Measurements from ENCODE around the gene MVB12A. TPM values are rescaled to one million over a fixed set of nuclear protein-coding genes. Genes with fewer than 3 reads are reported as not detected.

The MVB12A gene
- polyA plus RNA-seq, 4 donors: 57.5 to 117 (median 78.1) TPM

DNA sequence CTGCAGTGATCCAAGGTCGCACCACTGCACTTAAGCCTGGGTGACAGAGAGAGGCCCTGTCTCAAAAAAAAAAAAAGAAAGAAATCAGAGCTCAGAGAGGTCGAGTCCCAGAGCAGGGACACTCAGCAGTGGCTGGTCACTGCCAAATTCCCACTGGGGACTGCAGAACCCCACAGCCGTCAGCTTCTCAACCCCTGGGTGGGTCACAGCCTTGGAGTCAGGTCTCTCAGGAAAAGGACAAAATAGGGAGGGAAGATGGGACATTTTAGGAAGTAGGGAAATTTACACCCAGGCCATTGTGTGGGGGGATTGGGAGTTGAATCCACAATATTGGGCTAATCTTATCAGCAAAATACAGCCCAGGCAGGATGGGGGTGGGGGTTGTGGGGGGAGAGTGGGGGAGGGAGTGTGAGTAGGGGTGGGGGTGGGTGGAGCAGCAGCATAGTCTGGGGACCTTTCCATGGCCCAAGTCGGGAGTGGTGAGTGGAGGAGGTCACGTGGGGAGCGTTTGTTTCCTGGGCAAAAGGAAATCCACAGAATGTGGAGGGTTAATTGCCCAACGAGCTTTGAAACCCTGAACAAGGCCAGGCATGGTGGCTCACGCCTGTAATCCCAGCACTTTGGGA lies 20.8 kb upstream of the MVB12A start:
- DNase-seq (no peak), FAIRE-seq (no peak)
- Histone ChIP-seq H3K9me3 (ENCODE audit: control insufficient read depth in 2 of 2, insufficient read depth in 1 of 2, low read depth in 1 of 2, low read length in 1 of 2) (no peaks in the 10 kb centered on the region), H3K4me3 (ENCODE audit: low read depth in 1 of 3, low read length in 3 of 3) (no peak overlapping the region), H3K27ac (ENCODE audit: low read depth in 1 of 3, low read length in 2 of 3) (no peak overlapping the region), H3K27me3 (ENCODE audit: control insufficient read depth in 3 of 3, insufficient read depth in 3 of 3, low read length in 3 of 3) (peaks cover 0 to 15% (median 0%) of the 10 kb centered on the region in 3 donors), H3K4me1 (ENCODE audit: control insufficient read depth in 3 of 3, insufficient read depth in 2 of 3, low read depth in 1 of 3, low read length in 2 of 3) (no peaks in the 10 kb centered on the region), H3K36me3 (ENCODE audit: control insufficient read depth in 3 of 3, insufficient read depth in 2 of 3, low read depth in 1 of 3, low read length in 3 of 3) (peaks cover 0 to 2% (median 0%) of the 10 kb centered on the region in 3 donors)
- WGBS, 3 donors: 69 to 83% (median 80%) methylated on average over 8 of the region's 8 CpGs

DNA sequence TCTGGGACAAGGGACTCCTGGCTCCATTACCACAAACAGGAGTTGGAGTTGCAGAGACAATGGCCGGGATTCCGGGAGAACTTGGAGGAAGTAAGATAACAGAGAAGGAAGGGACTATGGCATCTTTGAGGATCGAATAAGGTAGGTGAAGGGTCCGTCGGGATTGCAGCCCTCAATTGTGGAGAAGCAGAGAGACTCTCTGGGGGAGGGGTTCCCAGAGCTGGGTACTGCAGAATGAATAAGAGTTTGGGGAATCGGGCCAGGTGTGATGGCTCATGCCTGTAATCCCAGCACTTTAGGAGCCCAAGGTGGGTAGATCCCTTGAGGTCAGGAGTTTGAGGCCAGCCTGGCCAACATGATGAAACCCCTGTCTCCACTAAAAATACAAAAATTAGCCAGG lies 18.2 kb upstream of the MVB12A start:
- no peak for FAIRE-seq
- 87 to 94% (median 91%) methylated on average over 6 of the region's 6 CpGs for whole genome bisulfite sequencing, 3 donors
- H3K36me3 ChIP-seq (ENCODE audit: control insufficient read depth in 3 of 3, insufficient read depth in 2 of 3, low read depth in 1 of 3, low read length in 3 of 3): peaks cover 0 to 2% (median 0%) of the 10 kb centered on the region in 3 donors

DNA sequence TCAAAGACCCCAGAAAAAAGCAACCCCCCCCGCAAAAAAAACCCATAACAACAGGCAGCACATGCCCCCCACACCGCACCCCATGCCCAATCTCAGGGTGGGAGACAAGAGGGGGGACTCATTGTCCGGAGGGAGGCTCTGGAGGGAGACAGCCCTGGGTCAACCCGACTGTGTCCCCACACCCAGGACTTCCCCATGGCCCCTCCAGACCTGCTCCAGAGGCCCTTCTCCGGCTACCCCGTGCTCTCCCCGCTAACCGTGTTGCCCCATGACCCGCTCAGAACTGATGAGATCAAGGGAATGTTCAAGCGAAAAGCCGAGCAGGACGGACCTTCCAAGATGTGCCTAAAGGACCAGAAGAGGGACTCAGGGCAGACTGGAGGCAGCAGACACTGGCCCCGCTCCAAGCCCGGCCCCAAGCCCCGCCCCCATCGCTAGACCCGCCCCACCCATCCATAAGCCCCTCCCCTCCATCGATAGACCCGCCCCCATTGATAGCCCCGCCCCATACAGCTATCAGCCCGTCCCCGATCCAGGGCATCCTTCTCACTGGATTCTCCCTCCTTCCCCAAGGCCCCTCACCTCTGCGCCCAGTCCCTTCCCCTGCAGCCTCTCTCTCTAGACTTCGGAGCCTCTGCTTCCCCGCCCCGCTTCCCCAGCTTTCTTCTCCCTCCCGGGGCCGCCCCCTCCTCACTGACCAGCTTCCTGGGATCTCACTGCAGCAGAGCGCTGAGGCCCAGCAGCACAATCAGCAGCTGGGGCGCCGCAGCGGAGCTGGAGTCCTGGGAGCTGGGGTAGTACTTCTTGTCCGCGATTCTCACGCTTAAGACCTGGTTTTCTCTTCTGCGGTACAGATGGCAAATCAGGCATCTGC lies 16.6 kb upstream of the MVB12A start:
- Histone ChIP-seq H3K27me3 (ENCODE audit: control insufficient read depth in 3 of 3, insufficient read depth in 3 of 3, low read length in 3 of 3) (peaks cover 0 to 2% (median 0%) of the 10 kb centered on the region in 3 donors), H3K4me3 (ENCODE audit: low read depth in 1 of 3, low read length in 3 of 3) (peak overlapping the region in 1 of 3 donors; percentile 14), H3K27ac (ENCODE audit: low read depth in 1 of 3, low read length in 2 of 3) (no peak overlapping the region), H3K36me3 (ENCODE audit: control insufficient read depth in 3 of 3, insufficient read depth in 2 of 3, low read depth in 1 of 3, low read length in 3 of 3) (peaks cover 0 to 2% (median 0%) of the 10 kb centered on the region in 3 donors), H3K9me3 (ENCODE audit: control insufficient read depth in 2 of 2, insufficient read depth in 1 of 2, low read depth in 1 of 2, low read length in 1 of 2) (no peaks in the 10 kb centered on the region), H3K4me1 (ENCODE audit: control insufficient read depth in 3 of 3, insufficient read depth in 2 of 3, low read depth in 1 of 3, low read length in 2 of 3) (peaks cover 0 to 6% (median 0%) of the 10 kb centered on the region in 3 donors)
- WGBS, 3 donors: 54 to 74% (median 65%) methylated on average over 26 to 35 of the region's 36 CpGs
- DNase-seq (no peak), FAIRE-seq (no peak)

More for the DNA sequence above, 18.2 kb upstream of the MVB12A start:
- H3K27me3 ChIP-seq (ENCODE audit: control insufficient read depth in 3 of 3, insufficient read depth in 3 of 3, low read length in 3 of 3): peaks cover 0 to 2% (median 0%) of the 10 kb centered on the region in 3 donors
- H3K9me3 ChIP-seq (ENCODE audit: control insufficient read depth in 2 of 2, insufficient read depth in 1 of 2, low read depth in 1 of 2, low read length in 1 of 2): no peaks in the 10 kb centered on the region
- no peak for DNase-seq
- peaks cover 0 to 6% (median 0%) of the 10 kb centered on the region in 3 donors for H3K4me1 ChIP-seq (ENCODE audit: control insufficient read depth in 3 of 3, insufficient read depth in 2 of 3, low read depth in 1 of 3, low read length in 2 of 3)
- H3K27ac ChIP-seq (ENCODE audit: low read depth in 1 of 3, low read length in 2 of 3): no peak overlapping the region
- no peak overlapping the region for H3K4me3 ChIP-seq (ENCODE audit: low read depth in 1 of 3, low read length in 3 of 3)

DNA sequence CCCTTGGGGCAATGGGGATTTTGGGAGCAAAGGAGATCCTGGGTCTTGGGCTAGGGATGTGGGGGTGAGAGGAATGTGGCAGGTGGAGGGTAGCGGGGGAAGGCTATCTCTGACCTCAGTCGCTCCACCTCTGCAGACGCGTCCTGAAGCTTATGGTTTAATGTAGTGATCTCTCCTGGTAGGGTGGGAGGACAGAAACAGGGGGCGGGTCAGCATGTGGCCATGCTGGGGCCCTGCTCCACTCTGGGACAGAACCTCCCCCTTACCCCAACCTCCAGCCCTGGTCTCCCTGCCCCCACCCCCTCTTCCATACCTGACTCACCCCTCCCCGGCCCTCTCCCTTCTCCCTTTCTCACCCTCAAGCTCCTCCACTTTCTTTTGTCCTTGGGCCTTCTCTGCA lies 15.8 kb upstream of the MVB12A start:
- 70 to 74% (median 73%) methylated on average over 5 to 6 of the region's 6 CpGs for WGBS, 3 donors
- Histone ChIP-seq H3K27ac (ENCODE audit: low read depth in 1 of 3, low read length in 2 of 3) (peak overlapping the region in 1 of 3 donors; percentile 93), H3K9me3 (ENCODE audit: control insufficient read depth in 2 of 2, insufficient read depth in 1 of 2, low read depth in 1 of 2, low read length in 1 of 2) (no peaks in the 10 kb centered on the region), H3K4me3 (ENCODE audit: low read depth in 1 of 3, low read length in 3 of 3) (no peak overlapping the region), H3K36me3 (ENCODE audit: control insufficient read depth in 3 of 3, insufficient read depth in 2 of 3, low read depth in 1 of 3, low read length in 3 of 3) (no peaks in the 10 kb centered on the region), H3K27me3 (ENCODE audit: control insufficient read depth in 3 of 3, insufficient read depth in 3 of 3, low read length in 3 of 3) (peaks cover 0 to 2% (median 0%) of the 10 kb centered on the region in 3 donors), H3K4me1 (ENCODE audit: control insufficient read depth in 3 of 3, insufficient read depth in 2 of 3, low read depth in 1 of 3, low read length in 2 of 3) (peaks cover 0 to 6% (median 0%) of the 10 kb centered on the region in 3 donors)
- DNase-seq (no peak), FAIRE-seq (no peak)

DNA sequence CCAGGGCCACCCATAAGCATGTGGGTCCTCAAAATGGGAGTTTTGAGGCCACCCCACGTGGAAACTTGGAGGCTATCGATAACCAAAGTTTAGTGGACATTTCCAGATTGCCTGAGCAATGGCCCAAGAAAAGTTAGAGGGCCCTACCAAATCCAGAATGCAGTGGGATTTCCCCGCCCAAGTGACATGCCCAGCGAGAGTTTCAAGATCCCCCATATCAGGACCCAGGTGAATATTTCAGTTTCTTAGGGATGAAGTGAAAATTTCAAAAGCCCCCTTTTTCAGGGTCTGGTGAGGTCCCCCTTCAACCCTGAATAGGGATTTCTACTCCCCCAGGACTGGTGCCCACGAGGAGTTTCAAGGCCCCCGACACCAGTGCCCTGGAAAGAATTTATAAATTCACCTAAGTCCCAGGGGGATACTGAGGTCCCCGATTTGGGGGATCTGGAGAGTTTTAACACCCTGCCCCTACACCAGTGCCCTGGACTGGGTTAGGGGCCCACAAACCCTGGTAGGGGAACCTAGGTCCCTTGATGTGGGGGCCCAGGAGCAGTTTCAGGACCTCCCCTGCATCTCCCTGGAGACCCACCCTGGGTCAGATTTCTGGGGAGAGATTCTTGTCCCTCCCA lies 15.1 kb upstream of the MVB12A start:
- Histone ChIP-seq H3K9me3 (ENCODE audit: control insufficient read depth in 2 of 2, insufficient read depth in 1 of 2, low read depth in 1 of 2, low read length in 1 of 2) (no peaks in the 10 kb centered on the region), H3K36me3 (ENCODE audit: control insufficient read depth in 3 of 3, insufficient read depth in 2 of 3, low read depth in 1 of 3, low read length in 3 of 3) (no peaks in the 10 kb centered on the region), H3K27me3 (ENCODE audit: control insufficient read depth in 3 of 3, insufficient read depth in 3 of 3, low read length in 3 of 3) (peaks cover 0 to 2% (median 0%) of the 10 kb centered on the region in 3 donors), H3K27ac (ENCODE audit: low read depth in 1 of 3, low read length in 2 of 3) (peak overlapping the region; percentile 6 to 93 (median 46)), H3K4me1 (ENCODE audit: control insufficient read depth in 3 of 3, insufficient read depth in 2 of 3, low read depth in 1 of 3, low read length in 2 of 3) (peaks cover 0 to 6% (median 0%) of the 10 kb centered on the region in 3 donors), H3K4me3 (ENCODE audit: low read depth in 1 of 3, low read length in 3 of 3) (peak overlapping the region; percentile 24 to 40 (median 31))
- FAIRE-seq (no peak), DNase-seq (no peak)
- 56 to 85% (median 59%) methylated on average over 7 of the region's 7 CpGs for WGBS, 3 donors

DNA sequence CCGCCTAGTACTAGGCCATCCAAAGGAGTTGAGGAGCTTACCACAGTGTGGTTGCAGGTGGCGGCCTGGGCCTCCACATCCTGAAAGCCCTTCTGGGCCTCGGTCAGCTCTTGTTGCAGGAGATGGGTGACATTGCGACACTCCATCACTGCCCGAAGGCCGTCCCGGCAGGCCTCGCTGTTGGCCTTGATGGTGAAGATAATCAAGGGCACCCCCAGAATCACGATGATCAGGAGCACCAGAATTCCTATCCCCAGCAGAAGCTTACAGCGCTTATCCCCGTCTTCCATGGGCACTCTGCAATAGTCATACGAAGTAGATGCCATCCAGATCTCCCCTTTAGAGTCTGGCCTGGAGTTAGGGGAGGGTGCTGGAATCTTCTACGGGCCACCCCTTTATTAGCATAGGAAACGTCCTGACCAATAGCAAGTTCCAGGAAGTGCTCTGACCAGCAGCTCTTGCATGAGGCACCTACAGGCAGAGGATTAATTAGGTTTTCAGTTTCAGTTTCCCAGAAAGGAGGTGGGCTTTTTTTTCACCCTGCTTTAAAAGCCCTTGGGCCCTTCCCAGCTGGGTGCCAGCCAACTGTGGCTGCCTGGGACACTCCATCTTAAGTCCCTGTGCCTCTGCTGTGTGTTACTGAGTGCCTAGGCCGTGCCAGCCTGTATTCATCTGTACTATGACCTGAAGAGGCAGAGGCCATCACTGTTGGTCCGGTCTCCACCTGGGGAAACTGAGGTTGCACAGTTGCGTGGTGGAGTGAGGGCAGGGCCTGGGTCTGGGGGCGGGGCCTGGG lies 14.4 kb upstream of the MVB12A start, which contains the start of gene BST2:
Gene BST2 (minus strand): TSS at position 381 of the 796 bp plus-strand sequence. CDS start 55 bp downstream, at position 326.
- peaks cover 0 to 6% (median 0%) of the 10 kb centered on the region in 3 donors for H3K4me1 ChIP-seq (ENCODE audit: control insufficient read depth in 3 of 3, insufficient read depth in 2 of 3, low read depth in 1 of 3, low read length in 2 of 3)
- H3K27ac ChIP-seq (ENCODE audit: low read depth in 1 of 3, low read length in 2 of 3): peak within 1 kb of the TSS; percentile 46 to 93 (median 83)
- peak within 1 kb of the TSS; percentile 24 to 40 (median 31) for H3K4me3 ChIP-seq (ENCODE audit: low read depth in 1 of 3, low read length in 3 of 3)
- 32 to 48% (median 33%) methylated on average over 18 of the region's 18 CpGs for WGBS, 3 donors
- no peaks in the 10 kb centered on the region for H3K36me3 ChIP-seq (ENCODE audit: control insufficient read depth in 3 of 3, insufficient read depth in 2 of 3, low read depth in 1 of 3, low read length in 3 of 3)
- DNase-seq: peak; percentile 44 to 83
- H3K27me3 ChIP-seq (ENCODE audit: control insufficient read depth in 3 of 3, insufficient read depth in 3 of 3, low read length in 3 of 3): peaks cover 0 to 2% (median 0%) of the 10 kb centered on the region in 3 donors
- FAIRE-seq: no peak
- H3K9me3 ChIP-seq (ENCODE audit: control insufficient read depth in 2 of 2, insufficient read depth in 1 of 2, low read depth in 1 of 2, low read length in 1 of 2): no peaks in the 10 kb centered on the region

DNA sequence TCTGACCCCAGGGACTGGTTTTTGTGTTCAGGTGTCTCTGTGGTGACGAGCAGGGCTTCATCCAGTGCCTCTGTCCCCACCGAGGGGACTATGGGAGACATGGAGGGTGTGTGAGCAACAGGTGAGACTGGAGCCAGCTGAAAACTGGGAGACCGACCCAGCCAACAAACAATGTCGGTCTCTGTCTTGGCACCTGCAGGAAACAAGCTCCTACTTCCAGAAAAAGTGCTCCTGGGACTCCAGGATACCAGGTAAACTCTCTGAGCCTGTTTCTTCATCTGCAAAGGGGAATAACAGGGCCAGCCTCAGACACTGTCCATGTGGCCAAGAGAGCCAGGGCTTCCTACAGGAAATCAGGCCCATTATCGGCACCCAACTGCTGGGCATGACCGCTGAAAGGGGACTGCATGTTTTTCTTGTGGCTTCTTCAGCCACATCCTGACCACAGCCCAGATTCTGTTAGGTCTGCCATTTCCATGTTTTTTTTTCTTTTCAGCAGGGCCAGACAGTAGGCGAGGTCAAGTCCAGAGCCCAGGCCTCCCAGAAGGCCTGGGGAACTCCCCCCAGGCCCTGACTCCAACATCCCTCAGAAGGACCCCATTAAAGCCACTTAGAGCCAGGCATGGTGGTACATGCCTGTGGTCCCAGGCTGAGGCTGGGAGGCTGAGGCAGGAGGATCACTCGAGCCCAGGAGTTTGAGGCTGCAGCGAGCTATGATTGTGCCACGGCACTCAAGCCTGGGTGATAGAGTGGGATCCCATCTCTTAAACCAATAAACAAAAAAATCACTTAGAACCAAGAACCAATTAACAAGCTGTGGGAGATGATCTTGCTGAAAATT lies 13.6 kb upstream of the MVB12A start:
- peak overlapping the region; percentile 46 to 93 (median 83) for H3K27ac ChIP-seq (ENCODE audit: low read depth in 1 of 3, low read length in 2 of 3)

More for the DNA sequence above, 13.6 kb upstream of the MVB12A start:
- Histone ChIP-seq H3K4me1 (ENCODE audit: control insufficient read depth in 3 of 3, insufficient read depth in 2 of 3, low read depth in 1 of 3, low read length in 2 of 3) (peaks cover 0 to 6% (median 0%) of the 10 kb centered on the region in 3 donors), H3K4me3 (ENCODE audit: low read depth in 1 of 3, low read length in 3 of 3) (peak overlapping the region; percentile 9 to 40 (median 18)), H3K9me3 (ENCODE audit: control insufficient read depth in 2 of 2, insufficient read depth in 1 of 2, low read depth in 1 of 2, low read length in 1 of 2) (no peaks in the 10 kb centered on the region), H3K36me3 (ENCODE audit: control insufficient read depth in 3 of 3, insufficient read depth in 2 of 3, low read depth in 1 of 3, low read length in 3 of 3) (no peaks in the 10 kb centered on the region), H3K27me3 (ENCODE audit: control insufficient read depth in 3 of 3, insufficient read depth in 3 of 3, low read length in 3 of 3) (peaks cover 0 to 2% (median 0%) of the 10 kb centered on the region in 3 donors)
- peak in 1 of 2 donors; percentile 20 for DNase-seq
- 35 to 53% (median 42%) methylated on average over 10 of the region's 10 CpGs for WGBS, 3 donors
- no peak for FAIRE-seq
